Esophagus mucosa (tissue), 1 donor: ENCODE results near the gene ZNF3. TPM values are rescaled to one million over a fixed set of nuclear protein-coding genes. Genes with fewer than 3 reads are reported as not detected.

Experiments used
- ATAC-seq: fragments of 200-7000 bp; cut with Tn5 transposase; one replicate; pipeline ENCODE4 v1.9.1; 2020
- total RNA-seq: library from RNA; stranded (reverse); gene quantifications from one replicate; pipeline ENCODE4 v1.2.4, GENCODE V29; 2023
- donor health status: DM: yes; HTN: yes; CAD: no.

ZNF3 gene
- total RNA-seq, 1 donor from 2014 or later, result 12.4 TPM

DNA sequence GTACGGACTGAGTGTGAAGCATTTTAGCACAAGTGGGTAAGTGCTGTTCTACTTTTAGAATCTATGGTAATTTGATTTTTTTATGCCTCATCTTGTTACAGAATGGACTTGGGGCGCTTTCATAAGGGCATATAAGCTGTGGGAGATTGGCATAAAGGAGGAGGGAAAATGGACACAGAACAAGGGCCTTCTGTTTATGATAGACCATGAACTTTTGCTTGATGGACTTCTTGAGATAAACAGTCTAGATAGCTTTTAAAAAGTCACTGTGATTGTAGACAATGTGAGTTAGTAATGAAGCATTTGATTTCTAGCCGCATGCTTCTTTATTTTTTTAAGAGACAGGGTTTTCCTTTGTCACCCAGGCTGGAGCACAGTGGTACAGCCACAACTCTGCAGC is 29.9 kb downstream of the ZNF3 start:
- no peak for ATAC-seq

DNA sequence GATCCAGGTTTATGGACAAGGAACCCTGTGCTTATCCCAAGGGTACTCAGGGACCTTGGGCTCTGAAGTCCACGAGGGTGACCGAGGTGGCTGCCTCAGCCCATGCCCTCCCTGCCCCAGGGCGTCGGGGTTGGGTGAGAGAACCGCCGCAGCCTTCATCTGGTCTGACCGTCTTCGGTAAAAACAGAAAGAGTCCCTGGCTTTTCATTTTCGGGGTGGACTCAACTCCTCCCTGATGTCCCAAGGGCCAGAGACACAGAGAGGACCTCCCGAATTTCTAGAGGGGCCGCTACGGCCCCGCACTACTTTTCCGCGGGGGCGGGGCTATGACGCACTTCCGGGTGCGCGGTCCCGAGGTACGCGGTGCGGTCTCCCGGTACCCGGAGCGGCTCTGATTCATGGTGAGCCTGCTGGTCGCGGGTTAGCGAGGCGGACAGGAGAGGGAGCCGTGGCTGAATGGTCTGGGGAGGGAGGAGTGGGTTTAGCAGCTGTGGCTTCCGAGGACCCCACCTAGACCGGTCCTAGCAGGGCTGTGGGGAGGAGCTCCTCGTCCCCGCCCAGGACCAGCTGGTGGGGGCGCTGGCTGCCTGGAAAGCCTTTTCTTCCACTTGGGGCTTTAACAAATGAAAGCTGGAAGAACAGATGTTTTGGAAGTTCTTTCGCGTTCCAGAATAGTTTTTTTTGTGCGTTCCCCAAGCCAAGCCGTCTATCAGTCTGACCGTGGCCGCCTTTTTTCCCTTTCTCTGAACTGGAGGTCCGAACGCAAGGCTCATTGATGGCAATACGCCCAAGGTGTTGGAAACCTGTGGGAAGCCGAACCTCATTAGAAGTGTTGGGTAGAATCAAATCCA is 31.9 kb downstream of the ZNF3 start, which contains the start of gene ZSCAN21:
Gene ZSCAN21 (plus strand): TSS at position 334 of the 851 bp plus-strand sequence. CDS start 7,233 bp downstream, outside the sequence.
- peak; percentile 91 for ATAC-seq

- ATAC-seq, result no peak
Observed at GRCh38 chr7:100048680-100049079, 32.8 kb downstream of the ZNF3 start.

- peak; percentile 70 for ATAC-seq
Observed at GRCh38 chr7:100044718-100045117, 36.8 kb downstream of the ZNF3 start.

DNA sequence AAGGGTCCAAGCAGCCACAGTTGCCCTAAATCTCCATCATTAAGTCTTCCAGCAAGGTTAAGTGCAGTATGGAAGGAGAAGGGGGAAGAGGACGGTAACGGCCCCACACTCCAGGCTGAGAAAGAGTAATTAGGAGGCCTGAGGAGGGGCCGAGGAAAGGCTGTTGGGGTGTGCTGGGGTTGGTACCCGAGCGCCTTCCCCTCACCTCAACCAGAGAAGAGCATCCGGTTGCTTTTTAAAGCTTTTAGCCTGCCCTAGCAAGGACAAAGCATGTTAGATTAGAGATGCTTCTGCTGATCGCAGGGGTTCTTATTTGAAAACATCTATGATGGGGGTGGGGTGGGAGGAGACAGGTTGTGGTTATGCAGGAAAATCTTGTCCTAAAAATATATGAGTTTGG is 40.9 kb downstream of the ZNF3 start:
- no peak for ATAC-seq

DNA sequence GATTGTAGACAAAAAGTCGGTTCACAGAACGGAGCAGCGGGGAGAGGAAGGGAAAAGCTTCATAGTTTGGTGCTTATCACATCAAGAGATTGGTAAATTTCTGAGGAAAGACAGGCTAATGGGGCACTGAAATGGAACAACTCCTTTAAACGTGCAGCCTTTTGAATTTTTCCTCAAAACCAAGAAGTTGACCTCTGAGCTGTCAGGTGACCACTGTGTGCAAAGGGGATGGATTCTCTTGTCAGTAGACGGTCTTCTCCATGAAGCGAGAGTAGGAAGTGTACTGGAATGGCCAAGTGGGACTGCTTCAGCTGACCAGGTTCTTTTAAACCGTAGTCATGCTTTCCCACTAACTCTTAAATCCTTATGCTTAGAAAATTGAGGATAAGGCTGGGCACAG is 43.2 kb downstream of the ZNF3 start:
- no peak for ATAC-seq

- ATAC-seq, result no peak
Observed at GRCh38 chr7:100035876-100036275, 45.6 kb downstream of the ZNF3 start.

GRCh38 chr7:100034871-100035510 is 46.5 kb downstream of the ZNF3 start:
- ATAC-seq, result no peak

- no peak for ATAC-seq
Observed at GRCh38 chr7:100033526-100033925, 48.0 kb downstream of the ZNF3 start.

- no peak for ATAC-seq
Observed at GRCh38 chr7:100029596-100029995, 51.9 kb downstream of the ZNF3 start.

- ATAC-seq, result no peak
Observed at GRCh38 chr7:100027197-100027596, 54.3 kb downstream of the ZNF3 start.

GRCh38 chr7:100024020-100024619 is 57.4 kb downstream of the ZNF3 start:
- no peak for ATAC-seq

DNA sequence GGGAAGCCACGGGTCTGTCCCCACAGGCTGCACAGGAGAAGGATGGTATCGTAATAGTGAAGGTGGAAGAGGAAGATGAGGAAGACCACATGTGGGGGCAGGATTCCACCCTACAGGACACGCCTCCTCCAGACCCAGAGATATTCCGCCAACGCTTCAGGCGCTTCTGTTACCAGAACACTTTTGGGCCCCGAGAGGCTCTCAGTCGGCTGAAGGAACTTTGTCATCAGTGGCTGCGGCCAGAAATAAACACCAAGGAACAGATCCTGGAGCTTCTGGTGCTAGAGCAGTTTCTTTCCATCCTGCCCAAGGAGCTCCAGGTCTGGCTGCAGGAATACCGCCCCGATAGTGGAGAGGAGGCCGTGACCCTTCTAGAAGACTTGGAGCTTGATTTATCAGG is 58.0 kb downstream of the ZNF3 start:
- no peak for ATAC-seq

DNA sequence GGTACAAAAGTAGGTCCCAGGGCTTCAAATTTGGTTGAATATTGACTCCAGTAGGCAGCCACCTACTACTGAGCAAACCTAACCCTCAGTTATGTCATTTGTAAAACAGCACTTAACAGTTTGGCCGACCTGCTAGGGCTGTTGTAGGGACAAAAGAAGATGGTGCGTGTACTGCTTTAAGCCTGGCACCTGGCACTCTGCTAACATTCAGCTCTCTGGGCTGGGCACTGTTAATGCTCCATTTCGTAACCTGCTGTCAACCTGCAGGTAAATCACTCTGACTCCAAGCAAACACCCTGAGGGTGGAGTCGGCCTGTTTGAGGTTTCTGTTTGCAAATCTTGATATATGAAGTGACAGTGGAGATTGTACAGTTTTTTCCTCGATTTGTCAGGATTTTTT is 58.9 kb downstream of the ZNF3 start:
- ATAC-seq, result peak; percentile 96

DNA sequence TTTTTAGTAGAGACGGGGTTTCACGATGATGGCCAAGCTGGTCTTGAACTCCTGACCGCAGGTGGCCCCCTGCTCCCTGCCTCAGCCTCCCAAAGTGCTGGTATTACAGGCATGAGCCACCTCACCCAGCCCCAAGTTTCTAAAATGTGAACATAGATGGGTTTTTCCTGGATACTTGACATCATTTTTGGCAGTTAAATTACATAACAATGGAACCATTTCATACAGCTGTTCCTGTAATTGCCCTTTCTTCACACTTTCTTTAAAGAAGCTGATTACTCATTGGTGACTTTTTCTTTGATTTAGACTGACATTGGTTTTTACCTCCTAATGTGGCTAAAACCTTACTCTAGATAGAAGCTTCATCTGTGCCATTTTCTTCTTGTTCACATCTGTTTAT is 60.2 kb downstream of the ZNF3 start:
- ATAC-seq, result no peak

Other genes with a start within 250 kb of the ZNF3 start
- gene OR2AE1, start 204.7 kb downstream of the ZNF3 start, total RNA-seq, result 0.28 TPM
- gene TRIM4, start 162.2 kb downstream of the ZNF3 start, total RNA-seq, result 13.9 TPM
- 0.20 TPM for gene GJC3, start 152.1 kb downstream of the ZNF3 start, total RNA-seq
- 10.8 TPM for gene AZGP1, start 105.7 kb downstream of the ZNF3 start, total RNA-seq
- 62.4 TPM for gene ZKSCAN1, start 66.1 kb downstream of the ZNF3 start, total RNA-seq
- gene ZSCAN21, start 31.9 kb downstream of the ZNF3 start, total RNA-seq, result 3.7 TPM
- 95.0 TPM for gene COPS6, start 7.2 kb upstream of the ZNF3 start, total RNA-seq
- gene MCM7, start 19.7 kb upstream of the ZNF3 start, total RNA-seq, result 53.0 TPM
- gene AP4M1, start 19.9 kb upstream of the ZNF3 start, total RNA-seq, result 15.1 TPM
- 23.3 TPM for gene TAF6, start 37.6 kb upstream of the ZNF3 start, total RNA-seq
- gene CNPY4, start 37.9 kb upstream of the ZNF3 start, total RNA-seq, result 3.4 TPM
- 1.7 TPM for gene MBLAC1, start 45.2 kb upstream of the ZNF3 start, total RNA-seq
- gene LAMTOR4, start 67.2 kb upstream of the ZNF3 start, total RNA-seq, result 71.1 TPM
- 16.3 TPM for gene TRAPPC14, start 77.0 kb upstream of the ZNF3 start, total RNA-seq
- gene GAL3ST4, start 86.9 kb upstream of the ZNF3 start, total RNA-seq, result 5.6 TPM
- gene GPC2, start 95.7 kb upstream of the ZNF3 start, total RNA-seq, result 0.20 TPM
- gene STAG3, start 96.2 kb upstream of the ZNF3 start, total RNA-seq, result 0.48 TPM
- 0.36 TPM for gene PVRIG, start 138.2 kb upstream of the ZNF3 start, total RNA-seq
- gene SPDYE3, start 226.0 kb upstream of the ZNF3 start, total RNA-seq, result not detected